ENCODE data around the gene MAGI2. TPM values are rescaled to one million over a fixed set of nuclear protein-coding genes. Genes with fewer than 3 reads are reported as not detected.

Gene MAGI2
- total RNA-seq, 6 experiments from 2014 or later: 1.2 to 4.0 (median 2.4) TPM

- H3K27ac ChIP-seq: no peak overlapping the region
- intact Hi-C loops (cut with DNase I): no loop called here
- DNase-seq: no peak
- H3K9me3 ChIP-seq: no peaks in the 10 kb centered on the region
- H3K4me3 ChIP-seq: no peak overlapping the region
- H3K36me3 ChIP-seq: no peaks in the 10 kb centered on the region
- ATAC-seq: no peak
- TF ChIP-seq POLR2A (IDR thresholded peaks at IDR 0.05): no peak
- TF ChIP-seq, protein P1, sequence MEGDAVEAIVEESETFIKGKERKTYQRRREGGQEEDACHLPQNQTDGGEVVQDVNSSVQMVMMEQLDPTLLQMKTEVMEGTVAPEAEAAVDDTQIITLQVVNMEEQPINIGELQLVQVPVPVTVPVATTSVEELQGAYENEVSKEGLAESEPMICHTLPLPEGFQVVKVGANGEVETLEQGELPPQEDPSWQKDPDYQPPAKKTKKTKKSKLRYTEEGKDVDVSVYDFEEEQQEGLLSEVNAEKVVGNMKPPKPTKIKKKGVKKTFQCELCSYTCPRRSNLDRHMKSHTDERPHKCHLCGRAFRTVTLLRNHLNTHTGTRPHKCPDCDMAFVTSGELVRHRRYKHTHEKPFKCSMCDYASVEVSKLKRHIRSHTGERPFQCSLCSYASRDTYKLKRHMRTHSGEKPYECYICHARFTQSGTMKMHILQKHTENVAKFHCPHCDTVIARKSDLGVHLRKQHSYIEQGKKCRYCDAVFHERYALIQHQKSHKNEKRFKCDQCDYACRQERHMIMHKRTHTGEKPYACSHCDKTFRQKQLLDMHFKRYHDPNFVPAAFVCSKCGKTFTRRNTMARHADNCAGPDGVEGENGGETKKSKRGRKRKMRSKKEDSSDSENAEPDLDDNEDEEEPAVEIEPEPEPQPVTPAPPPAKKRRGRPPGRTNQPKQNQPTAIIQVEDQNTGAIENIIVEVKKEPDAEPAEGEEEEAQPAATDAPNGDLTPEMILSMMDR (IDR thresholded peaks at IDR 0.05): no peak
- no peaks in the 10 kb centered on the region for H3K4me1 ChIP-seq
- H3K27me3 ChIP-seq: no peaks in the 10 kb centered on the region
These were observed 810.7 kb downstream of the MAGI2 start for GRCh38 chr7:78642751-78643150.

DNA sequence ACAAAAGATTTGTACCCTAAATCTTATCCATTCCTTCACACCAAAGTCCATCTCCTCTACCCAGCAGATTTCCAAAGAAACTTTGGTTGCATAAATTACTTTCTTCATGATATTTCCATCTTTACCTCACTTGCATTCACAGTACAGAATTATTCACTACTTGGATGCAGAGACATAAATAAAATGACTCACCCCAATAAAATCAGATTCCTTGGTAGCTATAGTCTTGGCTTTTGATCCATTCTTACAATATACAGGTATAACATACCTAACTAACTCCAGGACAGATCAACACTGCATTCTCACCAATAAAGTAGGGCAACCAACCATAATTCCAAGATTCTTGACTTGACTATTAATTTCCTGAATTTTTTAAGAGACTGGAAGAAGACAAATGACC lies 815.1 kb downstream of the MAGI2 start:
- intact Hi-C loops (cut with DNase I): no loop called here
- Histone ChIP-seq H3K27me3 (no peaks in the 10 kb centered on the region), H3K9me3 (no peaks in the 10 kb centered on the region), H3K4me1 (no peaks in the 10 kb centered on the region), H3K4me3 (no peak overlapping the region), H3K36me3 (no peaks in the 10 kb centered on the region), H3K27ac (no peak overlapping the region)
- DNase-seq (no peak), ATAC-seq (no peak)
- TF ChIP-seq, protein P1 (IDR thresholded peaks at IDR 0.05): no peak
- no peak for TF ChIP-seq POLR2A (IDR thresholded peaks at IDR 0.05)

- ATAC-seq: no peak
- no peak overlapping the region for H3K4me3 ChIP-seq
- intact Hi-C loops (cut with DNase I): no loop called here
- 81% methylated on average over 4 of the region's 6 CpGs for WGBS (ENCODE audit: insufficient coverage, low coverage, low lambda C conversion rate, missing lambda C conversion rate)
- H3K27me3 ChIP-seq: no peaks in the 10 kb centered on the region
- no peaks in the 10 kb centered on the region for H3K9me3 ChIP-seq
- TF ChIP-seq POLR2A (IDR thresholded peaks at IDR 0.05): no peak
- TF ChIP-seq, protein P1 (IDR thresholded peaks at IDR 0.05): no peak
- no peak overlapping the region for H3K27ac ChIP-seq
- DNase-seq: no peak
- H3K36me3 ChIP-seq: no peaks in the 10 kb centered on the region
- H3K4me1 ChIP-seq: no peaks in the 10 kb centered on the region
These were observed 816.7 kb downstream of the MAGI2 start for GRCh38 chr7:78636727-78637126.

DNA sequence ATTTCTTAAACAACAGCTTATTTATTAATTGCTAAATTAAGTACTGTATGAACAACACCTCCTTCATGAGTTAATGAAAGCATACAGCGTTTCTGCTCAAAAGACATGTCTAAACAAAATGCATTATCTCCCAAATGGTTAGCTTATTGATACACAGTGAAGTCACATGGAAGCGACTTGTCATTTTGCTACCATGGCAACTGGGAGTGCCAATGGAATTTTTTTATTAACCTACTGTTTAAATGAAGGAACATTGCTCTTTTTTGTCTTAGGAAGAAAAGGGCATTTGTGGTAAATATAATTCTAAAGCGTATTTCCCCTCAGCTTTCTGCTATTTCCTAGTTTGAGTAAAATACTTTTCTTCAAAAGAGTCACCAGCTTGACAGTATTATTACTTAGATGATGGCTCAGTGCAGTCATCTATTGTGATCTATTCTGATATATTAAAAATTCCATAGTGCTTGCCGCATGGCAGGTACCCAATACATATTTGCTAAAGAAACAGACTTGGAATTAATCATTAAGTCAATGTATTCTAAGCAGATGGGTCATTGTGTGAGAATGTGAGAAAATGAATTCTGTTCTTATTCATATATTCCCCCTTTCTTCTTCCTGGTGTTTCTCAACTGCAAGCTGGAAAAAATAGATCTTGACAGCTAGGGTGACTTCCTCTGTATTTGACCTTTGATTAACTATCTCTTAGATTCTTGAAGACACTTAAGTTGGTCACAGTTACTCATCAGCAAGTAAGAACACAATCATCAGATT lies 818.3 kb downstream of the MAGI2 start:
- Histone ChIP-seq H3K4me1 (no peaks in the 10 kb centered on the region), H3K4me3 (no peak overlapping the region), H3K27ac (no peak overlapping the region), H3K9me3 (no peaks in the 10 kb centered on the region), H3K36me3 (no peaks in the 10 kb centered on the region), H3K27me3 (no peaks in the 10 kb centered on the region)
- DNase-seq: no peak
- intact Hi-C loops (cut with DNase I): no loop called here
- ATAC-seq: no peak
- TF ChIP-seq, protein P1 (IDR thresholded peaks at IDR 0.05): no peak
- TF ChIP-seq POLR2A (IDR thresholded peaks at IDR 0.05): no peak
- 58% methylated on average over 4 of the region's 4 CpGs for WGBS (ENCODE audit: insufficient coverage, low coverage, low lambda C conversion rate, missing lambda C conversion rate)

DNA sequence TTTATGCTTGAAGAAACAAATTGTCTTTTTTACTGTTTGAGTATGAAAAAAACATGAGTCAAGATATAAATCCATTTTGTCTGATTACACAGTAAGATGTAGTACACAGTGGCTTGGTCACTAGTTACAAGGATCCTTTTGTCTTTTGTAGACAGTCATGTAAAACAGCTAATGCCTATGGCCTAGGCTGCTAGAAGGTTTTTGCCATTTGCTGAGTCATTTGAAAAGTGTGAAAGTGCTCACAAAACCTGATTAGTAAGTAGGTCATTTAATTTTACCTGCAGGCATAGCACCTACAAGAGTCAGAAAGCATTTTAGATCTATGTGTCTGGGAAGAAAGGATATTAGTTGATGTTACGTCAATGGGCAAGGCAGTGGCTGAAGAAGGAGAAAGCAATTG lies 819.4 kb downstream of the MAGI2 start:
- H3K9me3 ChIP-seq: no peaks in the 10 kb centered on the region
- no peak overlapping the region for H3K27ac ChIP-seq
- H3K27me3 ChIP-seq: no peaks in the 10 kb centered on the region
- DNase-seq: no peak
- H3K4me1 ChIP-seq: no peaks in the 10 kb centered on the region
- 100% methylated on average over 1 of the region's 1 CpG for WGBS (ENCODE audit: insufficient coverage, low coverage, low lambda C conversion rate, missing lambda C conversion rate)
- intact Hi-C loops (cut with DNase I): no loop called here
- no peak for ATAC-seq
- H3K4me3 ChIP-seq: no peak overlapping the region
- H3K36me3 ChIP-seq: no peaks in the 10 kb centered on the region
- no peak for TF ChIP-seq POLR2A (IDR thresholded peaks at IDR 0.05)
- TF ChIP-seq, protein P1 (IDR thresholded peaks at IDR 0.05): no peak
